SK-N-SH treated with all-trans-retinoic acid at 6 μM for 48 hours (cell line): ENCODE data around the gene TMEM120B.

ENCODE experiments used
- ATAC-seq: fragments of 200-7000 bp; cut with Tn5 transposase; 3 replicates; pipeline ENCODE4 v1.9.1; 2020; ENCODE audit warnings: mild to moderate bottlenecking, moderate library complexity
- BACH2 ChIP-seq: fragments of 250-450 bp; sonication (Bioruptor Pico); IDR thresholded peaks from 2 replicates; pipeline ENCODE4 v1.9.0; 2021; ENCODE audit warnings: mild to moderate bottlenecking, borderline replicate concordance
- CREB5 ChIP-seq: fragments of 250-450 bp; sonication (Bioruptor Pico); IDR thresholded peaks from 2 replicates; pipeline ENCODE4 v1.5.1; 2020; ENCODE audit warnings: low read depth, mild to moderate bottlenecking, moderate library complexity
- CSDC2 ChIP-seq: fragments of 250-450 bp; sonication (Bioruptor Pico); IDR thresholded peaks from 2 replicates; pipeline ENCODE4 v1.5.0; 2020; ENCODE audit warnings: mild to moderate bottlenecking, moderate library complexity
- ESRRG ChIP-seq: fragments of 250-450 bp; sonication (Bioruptor Pico); IDR thresholded peaks from 2 replicates; pipeline ENCODE4 v1.6.1; 2021; ENCODE audit warnings: mild to moderate bottlenecking
- GLIS3 ChIP-seq: fragments of 250-450 bp; sonication (Bioruptor Pico); IDR thresholded peaks from 2 replicates; pipeline ENCODE4 v1.5.0; 2020; ENCODE audit warnings: mild to moderate bottlenecking, moderate library complexity
- ISL1 ChIP-seq: fragments of 250-450 bp; sonication (Bioruptor Pico); IDR thresholded peaks from 2 replicates; pipeline ENCODE4 v2.1.2; 2022; ENCODE audit warnings: mild to moderate bottlenecking, moderate library complexity
- OSR1 ChIP-seq: fragments of 250-450 bp; sonication (Bioruptor Pico); IDR thresholded peaks from 2 replicates; pipeline ENCODE4 v1.8.0; 2022; ENCODE audit warnings: moderate library complexity, mild to moderate bottlenecking, inconsistent platforms
- PPARA ChIP-seq: fragments of 250-450 bp; sonication (Bioruptor Pico); IDR thresholded peaks from 2 replicates; pipeline ENCODE4 v1.5.0; 2020; ENCODE audit warnings: mild to moderate bottlenecking, borderline replicate concordance
- TCF4 ChIP-seq: fragments of 250-450 bp; sonication (Bioruptor Pico); IDR thresholded peaks from 2 replicates; pipeline ENCODE4 v1.8.0; 2021; ENCODE audit warnings: mild to moderate bottlenecking, moderate library complexity, borderline replicate concordance
- TOX ChIP-seq: fragments of 250-450 bp; sonication (Bioruptor Pico); IDR thresholded peaks from 2 replicates; pipeline ENCODE4 v1.8.0; 2021; ENCODE audit warnings: mild to moderate bottlenecking, moderate library complexity, borderline replicate concordance
- TSHZ2 ChIP-seq: fragments of 250-450 bp; sonication (Bioruptor Pico); IDR thresholded peaks from 2 replicates; pipeline ENCODE4 v1.5.0; 2020; ENCODE audit warnings: mild to moderate bottlenecking, moderate library complexity
- ZC3H10 ChIP-seq: fragments of 250-450 bp; sonication (Bioruptor Pico); IDR thresholded peaks from 2 replicates; pipeline ENCODE4 v1.5.1; 2021; ENCODE audit warnings: mild to moderate bottlenecking, moderate library complexity
- ZFP3 ChIP-seq: fragments of 250-450 bp; sonication (Bioruptor Pico); IDR thresholded peaks from 2 replicates; pipeline ENCODE4 v1.5.0; 2020; ENCODE audit warnings: mild to moderate bottlenecking, moderate library complexity
- ZFP30 ChIP-seq: fragments of 450-650 bp; formaldehyde crosslinking; IDR thresholded peaks from 2 replicates; pipeline ENCODE4 v1.5.0; 2022; ENCODE audit warnings: mild to moderate bottlenecking, moderate library complexity
- ZNF565 ChIP-seq: fragments of 450-650 bp; formaldehyde crosslinking; conservative IDR thresholded peaks from 2 replicates; pipeline ENCODE4 v1.5.0; 2020; ENCODE audit warnings: low read depth, mild to moderate bottlenecking, moderate library complexity
- ZNF70 ChIP-seq: fragments of 450-650 bp; formaldehyde crosslinking; IDR thresholded peaks from 2 replicates; pipeline ENCODE4 v1.5.0; 2020; ENCODE audit warnings: mild to moderate bottlenecking, moderate library complexity
- ZNF8 ChIP-seq: fragments of 450-650 bp; formaldehyde crosslinking; IDR thresholded peaks from 2 replicates; pipeline ENCODE4 v1.5.0; 2020; ENCODE audit warnings: mild to moderate bottlenecking, moderate library complexity
- TF ChIP-seq, protein P1 (sequence below): fragments of 250-450 bp; sonication (Bioruptor Pico); IDR thresholded peaks from 2 replicates; pipeline ENCODE4 v1.8.0; 2021; ENCODE audit warnings: low read depth, mild to moderate bottlenecking, moderate library complexity, borderline replicate concordance
- TF ChIP-seq, protein P2 (sequence below): fragments of 250-450 bp; sonication (Bioruptor Pico); IDR thresholded peaks from 2 replicates; pipeline ENCODE4 v1.8.0; 2020; ENCODE audit warnings: mild to moderate bottlenecking, moderate library complexity, borderline replicate concordance

The TMEM120B gene

GRCh38 chr12:121750507-121750955 is 38.0 kb downstream of the TMEM120B start:
- ATAC-seq: no peak

DNA sequence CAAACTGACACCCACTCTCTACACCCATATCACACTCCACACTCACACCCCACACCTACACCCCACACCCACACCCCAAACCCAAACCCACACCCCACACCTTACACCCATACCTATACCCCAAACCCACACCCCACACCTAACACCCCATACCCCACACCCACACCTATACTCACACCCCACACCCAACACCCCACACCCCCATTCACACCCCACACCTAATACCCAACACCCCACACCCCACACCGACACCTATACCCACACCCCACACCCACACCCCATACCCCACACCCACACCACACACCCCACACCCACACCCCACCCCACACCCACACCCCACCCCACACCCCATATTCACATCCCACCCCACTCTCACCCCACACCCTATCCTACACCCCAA is 38.5 kb downstream of the TMEM120B start:
- ATAC-seq: no peak

More at GRCh38 chr12:121750507-121750955, 38.0 kb downstream of the TMEM120B start:
- TF ChIP-seq, protein P1, sequence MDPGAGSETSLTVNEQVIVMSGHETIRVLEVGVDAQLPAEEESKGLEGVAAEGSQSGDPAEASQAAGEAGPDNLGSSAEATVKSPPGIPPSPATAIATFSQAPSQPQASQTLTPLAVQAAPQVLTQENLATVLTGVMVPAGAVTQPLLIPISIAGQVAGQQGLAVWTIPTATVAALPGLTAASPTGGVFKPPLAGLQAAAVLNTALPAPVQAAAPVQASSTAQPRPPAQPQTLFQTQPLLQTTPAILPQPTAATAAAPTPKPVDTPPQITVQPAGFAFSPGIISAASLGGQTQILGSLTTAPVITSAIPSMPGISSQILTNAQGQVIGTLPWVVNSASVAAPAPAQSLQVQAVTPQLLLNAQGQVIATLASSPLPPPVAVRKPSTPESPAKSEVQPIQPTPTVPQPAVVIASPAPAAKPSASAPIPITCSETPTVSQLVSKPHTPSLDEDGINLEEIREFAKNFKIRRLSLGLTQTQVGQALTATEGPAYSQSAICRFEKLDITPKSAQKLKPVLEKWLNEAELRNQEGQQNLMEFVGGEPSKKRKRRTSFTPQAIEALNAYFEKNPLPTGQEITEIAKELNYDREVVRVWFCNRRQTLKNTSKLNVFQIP (CRISPR knock-in tag): no peak
- TF ChIP-seq CREB5 (no peak), TCF4 (CRISPR knock-in tag) (no peak), ESRRG (no peak), ZC3H10 (CRISPR knock-in tag) (no peak), ZNF70 (no peak), PPARA (CRISPR knock-in tag) (no peak)

GRCh38 chr12:121751749-121752351 is 39.3 kb downstream of the TMEM120B start:
- TF ChIP-seq ZFP3 (CRISPR knock-in tag) (no peak), ZNF565 (CRISPR knock-in tag) (no peak), CSDC2 (CRISPR knock-in tag) (no peak)

More for the DNA sequence above, 38.5 kb downstream of the TMEM120B start:
- TF ChIP-seq ZNF565 (CRISPR knock-in tag): no peak
- no peak for TF ChIP-seq BACH2
- TF ChIP-seq ISL1 (CRISPR knock-in tag): no peak
- TF ChIP-seq ZC3H10 (CRISPR knock-in tag): no peak
- no peak for TF ChIP-seq ZFP30 (CRISPR knock-in tag)
- no peak for TF ChIP-seq ZFP3 (CRISPR knock-in tag)

DNA sequence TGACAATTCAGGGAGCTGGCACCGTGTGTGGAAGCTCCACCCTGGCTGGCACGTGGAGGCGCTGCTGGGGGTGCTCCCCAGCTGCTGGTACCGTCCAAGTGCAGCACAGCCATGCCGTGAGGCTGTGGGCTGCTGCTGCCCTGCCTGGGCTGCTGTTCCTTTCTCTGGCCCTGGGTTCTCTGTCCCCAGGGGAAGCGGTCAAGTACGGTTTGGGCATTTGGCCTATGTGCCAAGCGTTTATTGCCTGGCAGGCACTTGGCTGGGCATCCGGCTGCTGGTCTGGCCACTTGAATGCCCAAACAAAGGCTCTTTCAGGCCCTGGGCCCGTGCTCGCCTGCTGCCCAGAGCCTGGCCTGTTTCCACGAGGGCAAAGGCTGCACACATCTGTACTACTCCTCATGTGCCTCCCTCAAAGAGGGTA is 41.3 kb downstream of the TMEM120B start:
- no peak for ATAC-seq
- TF ChIP-seq GLIS3 (no peak), BACH2 (no peak), ZNF565 (CRISPR knock-in tag) (no peak), CSDC2 (CRISPR knock-in tag) (no peak), ISL1 (CRISPR knock-in tag) (no peak), ZFP3 (CRISPR knock-in tag) (no peak), TSHZ2 (no peak), ZC3H10 (CRISPR knock-in tag) (no peak), OSR1 (CRISPR knock-in tag) (no peak), ZFP30 (CRISPR knock-in tag) (no peak), TCF4 (CRISPR knock-in tag) (no peak), CREB5 (no peak), TOX (CRISPR knock-in tag) (no peak), ZNF8 (CRISPR knock-in tag) (no peak)
- TF ChIP-seq, protein P2, sequence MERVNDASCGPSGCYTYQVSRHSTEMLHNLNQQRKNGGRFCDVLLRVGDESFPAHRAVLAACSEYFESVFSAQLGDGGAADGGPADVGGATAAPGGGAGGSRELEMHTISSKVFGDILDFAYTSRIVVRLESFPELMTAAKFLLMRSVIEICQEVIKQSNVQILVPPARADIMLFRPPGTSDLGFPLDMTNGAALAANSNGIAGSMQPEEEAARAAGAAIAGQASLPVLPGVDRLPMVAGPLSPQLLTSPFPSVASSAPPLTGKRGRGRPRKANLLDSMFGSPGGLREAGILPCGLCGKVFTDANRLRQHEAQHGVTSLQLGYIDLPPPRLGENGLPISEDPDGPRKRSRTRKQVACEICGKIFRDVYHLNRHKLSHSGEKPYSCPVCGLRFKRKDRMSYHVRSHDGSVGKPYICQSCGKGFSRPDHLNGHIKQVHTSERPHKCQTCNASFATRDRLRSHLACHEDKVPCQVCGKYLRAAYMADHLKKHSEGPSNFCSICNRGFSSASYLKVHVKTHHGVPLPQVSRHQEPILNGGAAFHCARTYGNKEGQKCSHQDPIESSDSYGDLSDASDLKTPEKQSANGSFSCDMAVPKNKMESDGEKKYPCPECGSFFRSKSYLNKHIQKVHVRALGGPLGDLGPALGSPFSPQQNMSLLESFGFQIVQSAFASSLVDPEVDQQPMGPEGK (CRISPR knock-in tag): no peak

More at GRCh38 chr12:121751749-121752351, 39.3 kb downstream of the TMEM120B start:
- ATAC-seq: no peak
